GM23338 (cell line): ENCODE measurements around the gene CXADR. TPM values are rescaled to one million over a fixed set of nuclear protein-coding genes. Genes with fewer than 3 reads are reported as not detected.
"Not testable (repeated sequence)": the region's sequence is repeated elsewhere in the genome, so short reads cannot be mapped to it uniquely, and the experiment has no call there.

ENCODE experiments used
- ATAC-seq: fragments of 200-7000 bp; cut with Tn5 transposase; 3 replicates; pipeline ENCODE4 v1.9.1; 2020
- DNase-seq: peaks from one replicate; pipeline ENCODE4 v3.0.0-alpha.2; 2015; ENCODE audit warnings: low spot score
- H2AFZ ChIP-seq: fragments of 200-600 bp; sonication (generic); 2 replicates; pipeline ENCODE4 v1.8.0; 2016; ENCODE audit warnings: antibody characterized with exemption, mild to moderate bottlenecking, moderate library complexity
- H3F3A ChIP-seq: fragments of 200-600 bp; sonication (generic); replicated peaks from 2 replicates; pipeline ENCODE4 v1.8.0; 2017; ENCODE audit warnings: antibody characterized with exemption, mixed run types, low read depth
- H3K27ac ChIP-seq: fragments of 200-600 bp; sonication (generic); 2 replicates; pipeline ENCODE4 v1.6.1; 2016; ENCODE audit warnings: low read depth
- H3K27me3 ChIP-seq: fragments of 200-600 bp; sonication (generic); 2 replicates; pipeline ENCODE4 v1.8.0; 2016; ENCODE audit warnings: mild to moderate bottlenecking, mixed run types, moderate library complexity; ENCODE audit not compliant: insufficient read depth
- H3K36me3 ChIP-seq: fragments of 200-600 bp; sonication (generic); 2 replicates; pipeline ENCODE4 v1.8.0; 2016; ENCODE audit warnings: mild to moderate bottlenecking; ENCODE audit not compliant: insufficient read depth
- H3K4me1 ChIP-seq: fragments of 200-600 bp; sonication (generic); 2 replicates; pipeline ENCODE4 v1.8.0; 2016; ENCODE audit warnings: mild to moderate bottlenecking, moderate library complexity; ENCODE audit not compliant: insufficient read depth
- H3K4me2 ChIP-seq: fragments of 200-600 bp; sonication (generic); 2 replicates; pipeline ENCODE4 v1.7.1; 2017; ENCODE audit warnings: mixed run types
- H3K4me3 ChIP-seq: fragments of 200-600 bp; sonication (generic); 2 replicates; pipeline ENCODE4 v1.6.1; 2016; ENCODE audit warnings: mixed run types
- H3K79me2 ChIP-seq: fragments of 200-600 bp; sonication (generic); replicated peaks from 2 replicates; pipeline ENCODE4 v1.8.0; 2017; ENCODE audit warnings: mild to moderate bottlenecking; ENCODE audit not compliant: insufficient read depth
- H3K9me2 ChIP-seq: fragments of 200-600 bp; sonication (generic); 2 replicates; pipeline ENCODE4 v1.8.0; 2017; ENCODE audit not compliant: insufficient read depth
- H4K20me1 ChIP-seq: fragments of 200-600 bp; sonication (generic); replicated peaks from 2 replicates; pipeline ENCODE4 v1.8.0; 2017; ENCODE audit warnings: mild to moderate bottlenecking; ENCODE audit not compliant: insufficient read depth
- H3K27ac Mint-ChIP-seq: 2 replicates; pipeline ENCODE4 v1.8.0; 2020; ENCODE audit warnings: inconsistent platforms, mild to moderate bottlenecking, moderate library complexity, mixed read lengths
- H3K27me3 Mint-ChIP-seq: 3 replicates; pipeline ENCODE4 v1.8.0; 2022; ENCODE audit warnings: low read depth, mild to moderate bottlenecking, moderate library complexity, mixed read lengths, inconsistent platforms; ENCODE audit not compliant: insufficient read depth, poor library complexity
- H3K36me3 Mint-ChIP-seq: 3 replicates; pipeline ENCODE4 v1.8.0; 2021; ENCODE audit warnings: low read depth, mild to moderate bottlenecking, inconsistent platforms, moderate library complexity, mixed read lengths
- H3K4me1 Mint-ChIP-seq: 3 replicates; pipeline ENCODE4 v1.8.0; 2020; ENCODE audit warnings: mild to moderate bottlenecking, inconsistent platforms, mixed read lengths
- H3K4me3 Mint-ChIP-seq: 3 replicates; pipeline ENCODE4 v1.8.0; 2021; ENCODE audit warnings: moderate library complexity, mild to moderate bottlenecking, inconsistent platforms, mixed read lengths
- H3K9me3 Mint-ChIP-seq: 3 replicates; pipeline ENCODE4 v1.8.0; 2020; ENCODE audit warnings: moderate library complexity, mild to moderate bottlenecking, inconsistent platforms, mixed read lengths
- CREB1 ChIP-seq: fragments of 250-450 bp; sonication (Bioruptor Pico); IDR thresholded peaks from 2 replicates; pipeline ENCODE4 v1.5.0; 2020; ENCODE audit warnings: low read depth, mild to moderate bottlenecking, moderate library complexity
- EZH2phosphoT487 ChIP-seq: fragments of 200-600 bp; sonication (generic); IDR thresholded peaks from one replicate; pipeline ENCODE4 v1.8.1; 2018; ENCODE audit warnings: antibody characterized with exemption; ENCODE audit not compliant: unreplicated experiment
- JUNB ChIP-seq: IDR thresholded peaks from one replicate; pipeline ENCODE4 v1.6.1; 2016; ENCODE audit warnings: antibody characterized with exemption; ENCODE audit not compliant: unreplicated experiment
- ZNF114 ChIP-seq: fragments of 250-450 bp; sonication (Bioruptor Pico); IDR thresholded peaks from 2 replicates; pipeline ENCODE4 v1.5.0; 2020; ENCODE audit warnings: mild to moderate bottlenecking, moderate library complexity
- polyA plus RNA-seq: library from polyadenylated mRNA; unstranded; fragments of >200 nt; fragmentation: Nextera tagmentation; extraction: Ambion mirVana; gene quantifications from 2 replicates; pipeline ENCODE4 v1.2.1, GENCODE V29; 2016
- total RNA-seq: library from RNA; depleted of rRNA; stranded (reverse); fragments of >200 nt; shearing (Covaris generic); gene quantifications from 2 replicates; pipeline ENCODE4 v1.2.3, GENCODE V29; 2014
- TF ChIP-seq, protein P1 (sequence below): fragments of 250-450 bp; sonication (Bioruptor Pico); IDR thresholded peaks from 2 replicates; pipeline ENCODE4 v1.5.0; 2020; ENCODE audit warnings: mild to moderate bottlenecking, moderate library complexity

CXADR gene
- total and polyA plus RNA-seq, 2 experiments from 2014 or later = 126 to 207 TPM

GRCh38 chr21:17514124-17514845 is 1.4 kb downstream of the CXADR start:
- Histone ChIP-seq H3K79me2 (peaks cover 58% of the 10 kb centered on the region), H3K4me3 (peak overlapping the region; percentile 74), H2AFZ (no peak overlapping the region), H3K36me3 (no peaks in the 10 kb centered on the region), H4K20me1 (peaks cover 33% of the 10 kb centered on the region), H3K4me2 (peak overlapping the region; percentile 74), H3K27me3 (no peaks in the 10 kb centered on the region), H3K4me1 (peaks cover 43% of the 10 kb centered on the region), H3F3A (no peaks in the 10 kb centered on the region), H3K9me2 (no peaks in the 10 kb centered on the region), H3K27ac (peak overlapping the region; percentile 79)
- TF ChIP-seq ZNF114 (CRISPR knock-in tag) (no peak), CREB1 (CRISPR knock-in tag) (0 out of 2 replicates have a peak, but pooled peaks have one; percentile 9), JUNB (no peak)
- H3K27me3 Mint-ChIP-seq = peaks cover 10% of the 10 kb centered on the region
- H3K27ac Mint-ChIP-seq = peak overlapping the region; percentile 98
- DNase-seq = peak; percentile 91
- ATAC-seq = peak; percentile 50
- H3K4me1 Mint-ChIP-seq = peaks cover 49% of the 10 kb centered on the region
- H3K4me3 Mint-ChIP-seq = peak overlapping the region; percentile 94
- H3K9me3 Mint-ChIP-seq = no peaks in the 10 kb centered on the region
- H3K36me3 Mint-ChIP-seq = peaks cover 42% of the 10 kb centered on the region

DNA sequence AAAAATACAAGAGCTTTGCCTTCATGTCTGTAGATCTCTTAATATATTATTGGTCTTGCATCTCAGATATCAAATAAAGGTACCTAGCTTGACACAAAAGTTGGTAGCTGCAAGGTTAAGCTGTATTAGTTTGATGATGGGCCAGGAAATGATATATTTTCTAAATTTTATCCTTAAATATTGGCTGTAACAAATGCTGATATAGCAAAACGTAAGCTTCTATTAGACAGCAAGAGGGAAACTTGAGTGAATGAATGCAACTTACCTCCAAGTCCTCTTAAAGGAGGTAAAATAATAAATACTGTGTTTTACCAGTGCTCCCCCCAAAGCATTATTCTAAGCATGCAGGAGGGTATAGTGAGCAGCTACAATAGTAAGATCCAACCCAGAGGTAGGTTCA is 4.2 kb downstream of the CXADR start:
- H4K20me1 ChIP-seq = peaks cover 58% of the 10 kb centered on the region
- DNase-seq, H3K4me3 Mint-ChIP-seq, H3K36me3 ChIP-seq, ATAC-seq, H3F3A ChIP-seq, H3K27ac ChIP-seq, H3K9me2 ChIP-seq, H3K27ac Mint-ChIP-seq, H3K27me3 ChIP-seq, H3K27me3 Mint-ChIP-seq, H2AFZ ChIP-seq, H3K9me3 Mint-ChIP-seq: not testable (repeated sequence)
- peak overlapping the region; percentile 74 for H3K4me2 ChIP-seq
- 0 out of 2 replicates have a peak overlapping the region, but pooled peaks have one; percentile 74 for H3K4me3 ChIP-seq
- Mint-ChIP-seq H3K36me3 (peaks cover 51% of the 10 kb centered on the region), H3K4me1 (peaks cover 61% of the 10 kb centered on the region)
- peaks cover 86% of the 10 kb centered on the region for H3K79me2 ChIP-seq
- peaks cover 66% of the 10 kb centered on the region for H3K4me1 ChIP-seq

DNA sequence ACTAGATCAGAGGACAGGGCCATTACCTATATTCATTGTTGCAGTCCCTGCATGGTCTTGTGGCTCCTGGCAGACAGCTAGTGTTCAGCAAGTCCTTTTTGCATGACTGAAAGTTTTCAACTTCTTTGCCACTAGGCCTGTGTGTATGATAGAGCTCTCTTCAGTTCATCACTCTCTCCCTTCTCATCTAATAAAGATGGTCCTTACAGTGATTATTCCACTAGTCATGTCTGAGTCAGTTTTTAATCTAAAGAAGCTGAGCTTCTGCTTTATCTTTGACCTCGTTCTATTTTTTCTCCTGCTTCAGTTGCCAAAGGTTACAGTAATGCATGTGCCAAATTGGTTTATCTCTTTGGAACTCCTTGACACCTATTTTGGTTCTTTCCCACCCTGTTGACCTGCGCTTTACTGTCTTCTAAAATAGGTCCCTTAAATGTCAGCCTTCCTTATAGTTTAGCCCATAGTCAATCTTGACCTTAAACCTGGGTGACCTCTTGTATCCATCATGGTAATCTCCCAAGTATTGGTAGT is 6.4 kb downstream of the CXADR start:
- H2AFZ ChIP-seq = no peak overlapping the region
- H3K4me3 ChIP-seq = no peak overlapping the region
- peaks cover 79% of the 10 kb centered on the region for H3K4me1 ChIP-seq
- ATAC-seq = no peak
- TF ChIP-seq, protein P1, sequence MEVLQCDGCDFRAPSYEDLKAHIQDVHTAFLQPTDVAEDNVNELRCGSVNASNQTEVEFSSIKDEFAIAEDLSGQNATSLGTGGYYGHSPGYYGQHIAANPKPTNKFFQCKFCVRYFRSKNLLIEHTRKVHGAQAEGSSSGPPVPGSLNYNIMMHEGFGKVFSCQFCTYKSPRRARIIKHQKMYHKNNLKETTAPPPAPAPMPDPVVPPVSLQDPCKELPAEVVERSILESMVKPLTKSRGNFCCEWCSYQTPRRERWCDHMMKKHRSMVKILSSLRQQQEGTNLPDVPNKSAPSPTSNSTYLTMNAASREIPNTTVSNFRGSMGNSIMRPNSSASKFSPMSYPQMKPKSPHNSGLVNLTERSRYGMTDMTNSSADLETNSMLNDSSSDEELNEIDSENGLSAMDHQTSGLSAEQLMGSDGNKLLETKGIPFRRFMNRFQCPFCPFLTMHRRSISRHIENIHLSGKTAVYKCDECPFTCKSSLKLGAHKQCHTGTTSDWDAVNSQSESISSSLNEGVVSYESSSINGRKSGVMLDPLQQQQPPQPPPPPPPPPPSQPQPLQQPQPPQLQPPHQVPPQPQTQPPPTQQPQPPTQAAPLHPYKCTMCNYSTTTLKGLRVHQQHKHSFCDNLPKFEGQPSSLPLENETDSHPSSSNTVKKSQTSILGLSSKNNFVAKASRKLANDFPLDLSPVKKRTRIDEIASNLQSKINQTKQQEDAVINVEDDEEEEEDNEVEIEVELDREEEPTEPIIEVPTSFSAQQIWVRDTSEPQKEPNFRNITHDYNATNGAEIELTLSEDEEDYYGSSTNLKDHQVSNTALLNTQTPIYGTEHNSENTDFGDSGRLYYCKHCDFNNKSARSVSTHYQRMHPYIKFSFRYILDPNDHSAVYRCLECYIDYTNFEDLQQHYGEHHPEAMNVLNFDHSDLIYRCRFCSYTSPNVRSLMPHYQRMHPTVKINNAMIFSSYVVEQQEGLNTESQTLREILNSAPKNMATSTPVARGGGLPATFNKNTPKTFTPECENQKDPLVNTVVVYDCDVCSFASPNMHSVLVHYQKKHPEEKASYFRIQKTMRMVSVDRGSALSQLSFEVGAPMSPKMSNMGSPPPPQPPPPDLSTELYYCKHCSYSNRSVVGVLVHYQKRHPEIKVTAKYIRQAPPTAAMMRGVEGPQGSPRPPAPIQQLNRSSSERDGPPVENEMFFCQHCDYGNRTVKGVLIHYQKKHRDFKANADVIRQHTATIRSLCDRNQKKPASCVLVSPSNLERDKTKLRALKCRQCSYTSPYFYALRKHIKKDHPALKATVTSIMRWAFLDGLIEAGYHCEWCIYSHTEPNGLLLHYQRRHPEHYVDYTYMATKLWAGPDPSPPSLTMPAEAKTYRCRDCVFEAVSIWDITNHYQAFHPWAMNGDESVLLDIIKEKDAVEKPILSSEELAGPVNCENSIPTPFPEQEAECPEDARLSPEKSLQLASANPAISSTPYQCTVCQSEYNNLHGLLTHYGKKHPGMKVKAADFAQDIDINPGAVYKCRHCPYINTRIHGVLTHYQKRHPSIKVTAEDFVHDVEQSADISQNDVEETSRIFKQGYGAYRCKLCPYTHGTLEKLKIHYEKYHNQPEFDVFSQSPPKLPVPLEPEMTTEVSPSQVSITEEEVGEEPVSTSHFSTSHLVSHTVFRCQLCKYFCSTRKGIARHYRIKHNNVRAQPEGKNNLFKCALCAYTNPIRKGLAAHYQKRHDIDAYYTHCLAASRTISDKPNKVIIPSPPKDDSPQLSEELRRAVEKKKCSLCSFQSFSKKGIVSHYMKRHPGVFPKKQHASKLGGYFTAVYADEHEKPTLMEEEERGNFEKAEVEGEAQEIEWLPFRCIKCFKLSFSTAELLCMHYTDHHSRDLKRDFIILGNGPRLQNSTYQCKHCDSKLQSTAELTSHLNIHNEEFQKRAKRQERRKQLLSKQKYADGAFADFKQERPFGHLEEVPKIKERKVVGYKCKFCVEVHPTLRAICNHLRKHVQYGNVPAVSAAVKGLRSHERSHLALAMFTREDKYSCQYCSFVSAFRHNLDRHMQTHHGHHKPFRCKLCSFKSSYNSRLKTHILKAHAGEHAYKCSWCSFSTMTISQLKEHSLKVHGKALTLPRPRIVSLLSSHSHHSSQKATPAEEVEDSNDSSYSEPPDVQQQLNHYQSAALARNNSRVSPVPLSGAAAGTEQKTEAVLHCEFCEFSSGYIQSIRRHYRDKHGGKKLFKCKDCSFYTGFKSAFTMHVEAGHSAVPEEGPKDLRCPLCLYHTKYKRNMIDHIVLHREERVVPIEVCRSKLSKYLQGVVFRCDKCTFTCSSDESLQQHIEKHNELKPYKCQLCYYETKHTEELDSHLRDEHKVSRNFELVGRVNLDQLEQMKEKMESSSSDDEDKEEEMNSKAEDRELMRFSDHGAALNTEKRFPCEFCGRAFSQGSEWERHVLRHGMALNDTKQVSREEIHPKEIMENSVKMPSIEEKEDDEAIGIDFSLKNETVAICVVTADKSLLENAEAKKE (CRISPR knock-in tag) = no peak
- no peak for TF ChIP-seq EZH2phosphoT487
- no peak for TF ChIP-seq ZNF114 (CRISPR knock-in tag)
- H3K27ac Mint-ChIP-seq = no peak overlapping the region
- no peak overlapping the region for H3K4me2 ChIP-seq
- peaks cover 68% of the 10 kb centered on the region for H3K4me1 Mint-ChIP-seq
- H3F3A ChIP-seq = no peaks in the 10 kb centered on the region
- H3K27me3 ChIP-seq = no peaks in the 10 kb centered on the region
- no peak overlapping the region for H3K27ac ChIP-seq
- H3K36me3 Mint-ChIP-seq = peaks cover 50% of the 10 kb centered on the region
- 0 out of 2 replicates have a peak, but pooled peaks cover 5% of the 10 kb centered on the region for H3K36me3 ChIP-seq
- H4K20me1 ChIP-seq = peaks cover 72% of the 10 kb centered on the region
- no peak for DNase-seq
- H3K9me3 Mint-ChIP-seq = no peaks in the 10 kb centered on the region
- no peaks in the 10 kb centered on the region for H3K9me2 ChIP-seq
- no peaks in the 10 kb centered on the region for H3K27me3 Mint-ChIP-seq
- H3K4me3 Mint-ChIP-seq = no peak overlapping the region
- peaks cover 100% of the 10 kb centered on the region for H3K79me2 ChIP-seq
